HAP-1 (cell line): Measurements from ENCODE around the gene NCKAP5.

Source experiments
- DNase-seq, 2 experiments: peaks; one replicate each; pipeline ENCODE4 v3.0.0-alpha.2; 2016 to 2020; ENCODE audit warnings: low spot score in 2 of 2
- H3K27me3 ChIP-seq: fragments of 250-450 bp; sonication (Bioruptor Pico); 2 replicates; pipeline ENCODE4 v1.5.1; 2020; ENCODE audit warnings: low read depth, mild to moderate bottlenecking, moderate library complexity
- H3K36me3 ChIP-seq: fragments of 250-450 bp; sonication (Bioruptor Pico); replicated peaks from 2 replicates; pipeline ENCODE4 v1.5.1; 2020; ENCODE audit warnings: mild to moderate bottlenecking
- H3K4me1 ChIP-seq: fragments of 250-450 bp; sonication (Bioruptor Pico); 2 replicates; pipeline ENCODE4 v1.5.1; 2020; ENCODE audit warnings: mild to moderate bottlenecking
- H3K4me3 ChIP-seq: fragments of 250-450 bp; sonication (Bioruptor Pico); 2 replicates; pipeline ENCODE4 v1.5.1; 2020; ENCODE audit warnings: mild to moderate bottlenecking, moderate library complexity
- H3K9me3 ChIP-seq: fragments of 250-450 bp; sonication (Bioruptor Pico); 2 replicates; pipeline ENCODE4 v1.5.1; 2020; ENCODE audit warnings: mild to moderate bottlenecking, moderate library complexity
- in situ Hi-C: fragments of 300-500 bp; cut with MboI; formaldehyde crosslinking; loops from 3 replicates; pipeline ENCODE4 v1.14.3; 2020; ENCODE audit warnings: low sequenced_read_pairs, inconsistent platforms, mixed read lengths

Gene NCKAP5

GRCh38 chr2:133569286-133569830 is 1.1 kb upstream of the NCKAP5 start:
- Histone ChIP-seq H3K9me3 (no peaks in the 10 kb centered on the region), H3K27me3 (no peaks in the 10 kb centered on the region; the same call in 1 of the 2 replicates), H3K4me3 (no peak overlapping the region), H3K4me1 (no peaks in the 10 kb centered on the region), H3K36me3 (no peaks in the 10 kb centered on the region)
- in situ Hi-C loops, result no loop called here
- DNase-seq, result no peak

DNA sequence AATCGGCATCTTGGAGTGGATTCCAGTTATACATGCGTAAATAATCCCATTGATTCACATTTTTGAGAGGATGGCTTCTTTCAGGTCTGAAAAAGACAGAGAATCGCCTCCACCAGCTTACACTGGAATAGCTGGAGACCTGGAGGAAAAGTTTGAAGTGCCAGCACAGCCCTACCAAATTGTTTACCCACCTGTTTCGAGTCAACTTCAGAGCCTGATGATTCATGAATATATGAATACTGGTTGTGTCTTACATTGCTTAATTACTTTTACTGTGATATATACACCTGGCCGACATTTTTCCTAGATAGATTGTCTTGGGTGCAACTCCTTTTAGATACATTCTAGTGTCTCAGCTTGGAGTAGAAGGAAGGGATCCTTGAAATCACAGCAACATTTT is 335 bp upstream of the NCKAP5 start:
- H3K36me3 ChIP-seq, result no peaks in the 10 kb centered on the region
- in situ Hi-C loops, result no loop called here
- no peaks in the 10 kb centered on the region; the same call in 1 of the 2 replicates for H3K27me3 ChIP-seq
- no peak for DNase-seq
- no peak overlapping the region for H3K4me3 ChIP-seq
- no peaks in the 10 kb centered on the region for H3K9me3 ChIP-seq
- no peaks in the 10 kb centered on the region for H3K4me1 ChIP-seq

DNA sequence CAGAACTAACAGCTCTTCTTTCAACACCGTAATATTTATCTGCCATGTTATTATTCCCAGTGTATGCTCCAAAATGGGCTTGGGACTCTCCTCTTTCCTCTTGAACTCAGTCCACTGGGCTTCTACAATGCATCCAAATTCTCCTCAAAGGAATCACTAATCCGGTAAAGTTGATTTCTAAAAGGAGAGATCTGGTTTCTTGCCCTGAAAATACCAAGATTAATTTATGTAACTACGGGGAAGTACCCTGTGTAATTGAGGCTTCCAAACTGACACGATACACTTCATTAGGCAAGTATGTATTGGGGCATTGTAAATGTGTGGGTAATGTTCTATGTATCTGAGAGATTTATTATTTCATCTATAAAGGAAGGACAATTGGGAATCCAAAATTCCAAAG is 5.7 kb downstream of the NCKAP5 start:
- no peaks in the 10 kb centered on the region for H3K9me3 ChIP-seq
- H3K4me3 ChIP-seq, result no peak overlapping the region
- in situ Hi-C loops, result no loop called here
- H3K4me1 ChIP-seq, result no peaks in the 10 kb centered on the region
- no peaks in the 10 kb centered on the region for H3K36me3 ChIP-seq
- no peak for DNase-seq
- H3K27me3 ChIP-seq, result no peaks in the 10 kb centered on the region

GRCh38 chr2:133561045-133561852 is 7.0 kb downstream of the NCKAP5 start:
- Histone ChIP-seq H3K4me1 (no peaks in the 10 kb centered on the region), H3K36me3 (no peaks in the 10 kb centered on the region), H3K27me3 (no peaks in the 10 kb centered on the region), H3K9me3 (no peaks in the 10 kb centered on the region), H3K4me3 (no peak overlapping the region)
- in situ Hi-C loops, result no loop called here
- DNase-seq, result peak; percentile 34 to 70

DNA sequence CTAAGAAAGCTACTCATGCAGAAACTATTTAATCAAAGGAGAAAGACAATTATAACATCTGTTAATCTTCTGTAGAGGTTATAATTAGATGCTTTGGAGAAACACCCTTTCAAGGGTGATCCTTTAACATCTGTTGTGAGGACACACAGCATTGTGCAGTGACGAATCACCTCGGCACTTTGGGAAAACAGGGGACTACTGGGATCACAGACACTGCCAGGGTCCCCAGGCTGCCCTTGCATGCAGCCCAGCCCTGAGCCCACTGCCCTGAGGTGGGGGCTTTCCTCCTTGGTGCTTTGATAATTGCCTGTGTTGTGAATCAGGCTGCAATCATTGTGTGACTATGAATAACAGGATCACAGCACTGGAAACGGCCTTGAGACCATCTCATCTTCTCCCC is 10.6 kb downstream of the NCKAP5 start:
- in situ Hi-C loops, result no loop called here

DNA sequence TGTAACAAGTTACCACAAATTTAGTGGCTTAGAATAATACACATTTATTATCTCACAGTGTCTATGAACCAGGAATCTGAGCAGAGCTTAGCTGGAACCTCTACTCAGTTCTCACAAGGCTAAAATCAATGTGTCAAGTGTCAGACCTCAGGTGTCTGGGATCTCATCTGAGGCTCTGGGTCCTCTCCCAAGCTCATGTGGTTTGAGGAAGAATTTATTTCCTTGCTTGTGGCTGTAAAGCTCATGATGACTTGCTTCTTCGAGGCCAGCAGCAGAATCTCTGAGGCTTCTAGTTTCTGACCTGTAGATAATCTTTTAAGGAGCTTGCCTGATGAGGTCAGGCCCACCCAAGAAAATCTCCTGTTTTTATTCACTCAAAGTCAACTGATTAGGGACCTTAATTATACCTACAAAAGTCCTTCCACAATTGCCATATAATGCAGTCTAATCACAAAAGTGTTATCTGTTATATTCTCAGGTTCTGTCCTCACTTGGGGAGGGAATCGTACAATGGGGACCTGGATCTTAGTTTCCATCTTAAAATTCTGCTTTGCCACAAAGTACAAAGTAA is 14.3 kb downstream of the NCKAP5 start:
- H3K4me1 ChIP-seq, result no peaks in the 10 kb centered on the region
- no peaks in the 10 kb centered on the region for H3K9me3 ChIP-seq
- H3K27me3 ChIP-seq, result no peaks in the 10 kb centered on the region
- in situ Hi-C loops, result no loop called here
- no peaks in the 10 kb centered on the region for H3K36me3 ChIP-seq
- no peak for DNase-seq
- H3K4me3 ChIP-seq, result no peak overlapping the region

More for the DNA sequence above, 10.6 kb downstream of the NCKAP5 start:
- Histone ChIP-seq H3K4me1 (no peaks in the 10 kb centered on the region), H3K27me3 (no peaks in the 10 kb centered on the region), H3K36me3 (no peaks in the 10 kb centered on the region), H3K4me3 (no peak overlapping the region), H3K9me3 (no peaks in the 10 kb centered on the region)
- DNase-seq, result no peak

- H3K4me1 ChIP-seq, result no peaks in the 10 kb centered on the region
- no peaks in the 10 kb centered on the region for H3K36me3 ChIP-seq
- in situ Hi-C loops, result no loop called here
- no peaks in the 10 kb centered on the region for H3K27me3 ChIP-seq
- DNase-seq, result no peak
- no peak overlapping the region for H3K4me3 ChIP-seq
- no peaks in the 10 kb centered on the region for H3K9me3 ChIP-seq
Measured at GRCh38 chr2:133553251-133553650, 15.0 kb downstream of the NCKAP5 start.

DNA sequence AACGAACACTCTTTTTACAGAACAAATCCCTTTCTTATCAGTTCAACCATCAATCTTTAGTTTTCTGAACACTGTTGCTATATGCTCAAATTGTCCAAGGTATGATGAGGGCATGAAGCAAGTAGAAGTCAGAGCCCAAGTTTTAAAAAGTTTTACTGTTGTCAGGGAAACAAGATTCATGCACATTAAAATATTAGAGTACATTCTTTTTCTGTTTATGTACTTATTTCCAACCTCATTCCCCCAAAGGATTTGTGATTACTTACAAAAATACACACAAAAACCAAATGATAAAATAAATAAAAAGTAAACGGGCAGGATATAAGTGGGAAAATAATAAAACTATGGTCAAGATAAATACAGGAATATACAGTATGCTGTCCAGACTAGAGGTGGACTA is 15.4 kb downstream of the NCKAP5 start:
- in situ Hi-C loops, result no loop called here
- no peak overlapping the region for H3K4me3 ChIP-seq
- DNase-seq, result no peak
- H3K27me3 ChIP-seq, result no peaks in the 10 kb centered on the region
- no peaks in the 10 kb centered on the region for H3K36me3 ChIP-seq
- no peaks in the 10 kb centered on the region for H3K9me3 ChIP-seq
- no peaks in the 10 kb centered on the region for H3K4me1 ChIP-seq

DNA sequence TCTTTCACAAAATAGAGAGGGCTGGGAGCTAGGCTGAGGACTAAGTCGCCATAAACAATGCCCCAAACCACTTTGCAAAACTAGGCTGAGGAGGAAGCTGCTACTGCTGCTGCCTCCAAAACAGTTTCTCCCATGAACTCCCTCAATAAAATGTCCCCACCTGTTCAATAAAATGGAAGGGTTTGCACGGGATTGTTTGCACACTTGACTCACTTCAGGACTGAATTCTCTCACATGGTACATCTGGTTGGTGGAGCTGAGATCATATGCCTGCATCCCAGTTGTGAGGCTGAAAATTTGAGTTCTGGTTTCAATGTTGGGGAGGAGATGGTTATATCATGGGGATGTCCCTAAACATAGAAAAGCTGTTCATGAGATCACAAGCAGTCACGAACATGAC is 26.5 kb downstream of the NCKAP5 start:
- no peaks in the 10 kb centered on the region for H3K27me3 ChIP-seq
- no peak overlapping the region for H3K4me3 ChIP-seq
- in situ Hi-C loops, result no loop called here
- H3K4me1 ChIP-seq, result no peaks in the 10 kb centered on the region
- no peak for DNase-seq
- no peaks in the 10 kb centered on the region for H3K36me3 ChIP-seq
- no peaks in the 10 kb centered on the region for H3K9me3 ChIP-seq

- Histone ChIP-seq H3K27me3 (no peaks in the 10 kb centered on the region), H3K4me3 (no peak overlapping the region), H3K36me3 (no peaks in the 10 kb centered on the region), H3K9me3 (no peaks in the 10 kb centered on the region), H3K4me1 (no peaks in the 10 kb centered on the region)
- no peak for DNase-seq
- in situ Hi-C loops, result no loop called here
Measured at GRCh38 chr2:133541376-133541775, 26.9 kb downstream of the NCKAP5 start.

DNA sequence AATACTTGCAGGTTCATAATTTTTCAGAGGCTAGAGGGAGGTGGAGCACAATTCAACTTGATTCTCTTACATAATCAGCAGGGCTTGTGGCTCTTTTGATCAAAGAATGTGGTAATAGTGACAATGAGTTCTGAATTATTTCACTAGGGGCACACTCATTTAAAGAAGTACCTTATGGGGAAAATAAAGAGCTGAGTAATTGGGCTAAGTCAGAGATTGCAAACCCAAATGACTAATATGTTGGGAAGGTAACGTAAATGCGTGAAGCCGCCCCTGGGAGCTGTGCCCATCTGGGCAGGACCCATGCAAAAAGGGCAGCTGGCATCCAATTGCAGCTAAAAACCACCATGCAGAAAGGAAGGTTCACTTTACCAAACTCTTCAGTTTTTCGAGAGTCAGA is 35.3 kb downstream of the NCKAP5 start:
- Histone ChIP-seq H3K4me1 (no peaks in the 10 kb centered on the region), H3K9me3 (no peaks in the 10 kb centered on the region), H3K4me3 (no peak overlapping the region), H3K36me3 (no peaks in the 10 kb centered on the region), H3K27me3 (peaks cover 5% of the 10 kb centered on the region)
- in situ Hi-C loops, result no loop called here
- no peak for DNase-seq

GRCh38 chr2:133531382-133531781 is 36.9 kb downstream of the NCKAP5 start:
- Histone ChIP-seq H3K36me3 (no peaks in the 10 kb centered on the region), H3K9me3 (no peaks in the 10 kb centered on the region), H3K4me1 (no peaks in the 10 kb centered on the region; the same call in 1 of the 2 replicates), H3K27me3 (peaks cover 5% of the 10 kb centered on the region), H3K4me3 (no peak overlapping the region)
- DNase-seq, result no peak
- in situ Hi-C loops, result no loop called here

GRCh38 chr2:133530645-133531044 is 37.6 kb downstream of the NCKAP5 start:
- in situ Hi-C loops, result no loop called here
- Histone ChIP-seq H3K9me3 (no peaks in the 10 kb centered on the region), H3K27me3 (peaks cover 5% of the 10 kb centered on the region), H3K36me3 (no peaks in the 10 kb centered on the region), H3K4me1 (no peaks in the 10 kb centered on the region; the same call in 1 of the 2 replicates), H3K4me3 (no peak overlapping the region)
- DNase-seq, result no peak

DNA sequence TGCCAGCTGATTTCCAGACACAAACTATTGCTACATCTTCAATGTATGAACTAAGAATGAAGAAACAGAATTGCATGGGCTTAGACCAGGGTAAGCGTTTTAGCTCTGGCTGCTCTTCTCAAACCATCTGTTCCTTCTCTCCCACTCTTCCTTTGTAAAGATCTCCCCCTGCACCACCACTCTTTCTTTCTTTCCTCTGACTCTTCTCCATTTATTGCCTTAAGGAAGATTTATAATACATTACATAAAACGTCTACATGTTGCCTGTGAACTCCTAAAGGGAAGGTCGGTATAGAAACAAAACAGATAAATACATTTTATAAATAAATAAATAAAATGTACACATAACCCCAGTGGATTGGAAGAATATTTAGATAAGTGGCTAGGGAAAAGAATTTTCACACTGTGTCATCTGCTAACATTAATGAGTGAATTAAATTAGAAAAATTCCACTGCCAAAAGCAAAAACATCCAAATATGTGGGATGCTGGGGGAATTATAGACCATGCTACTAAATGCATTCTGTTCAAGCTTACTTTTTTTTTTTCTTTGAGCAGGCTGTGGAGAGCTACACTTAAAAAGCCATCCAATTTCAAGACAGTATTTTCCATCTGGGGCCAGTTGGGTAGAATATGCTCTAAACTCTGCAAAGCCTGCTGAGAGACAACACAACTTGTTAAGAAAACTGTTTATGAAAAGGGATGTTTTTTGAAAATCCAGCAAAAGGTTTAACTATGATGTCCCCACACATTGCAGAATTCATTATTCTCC is 41.5 kb downstream of the NCKAP5 start:
- Histone ChIP-seq H3K36me3 (no peaks in the 10 kb centered on the region), H3K4me1 (no peaks in the 10 kb centered on the region; the same call in 1 of the 2 replicates), H3K4me3 (no peak overlapping the region), H3K27me3 (no peaks in the 10 kb centered on the region), H3K9me3 (no peaks in the 10 kb centered on the region)
- DNase-seq, result no peak
- in situ Hi-C loops, result no loop called here
